Stimulated activated effector memory CD8-positive, alpha-beta T cell treated with anti-CD3 and anti-CD28 coated beads, Interleukin-12 subunit alpha, Interleukin-12 subunit beta, amount 100 ng/mL, for 72 hours (primary cell): ENCODE data around the gene KLHDC8A.

Source experiments
- ATAC-seq: fragments of 150-1000 bp; cut with Tn5 transposase; 2 replicates; pipeline ENCODE4 v1.10.0; 2021
- DNase-seq, 2 donors: peaks; one replicate each; pipeline ENCODE4 v3.0.0; 2021 to 2022; ENCODE audit warnings: low spot score in 2 of 2
- H3K27ac Mint-ChIP-seq: one replicate; pipeline ENCODE4 v1.8.0; 2022; ENCODE audit warnings: mild to moderate bottlenecking, mixed read lengths
- H3K36me3 Mint-ChIP-seq: one replicate; pipeline ENCODE4 v1.8.0; 2022; ENCODE audit warnings: mild to moderate bottlenecking, mixed read lengths
- H3K4me1 Mint-ChIP-seq: one replicate; pipeline ENCODE4 v1.8.0; 2022; ENCODE audit warnings: mixed read lengths
- H3K4me3 Mint-ChIP-seq: one replicate; pipeline ENCODE4 v1.8.0; 2022; ENCODE audit warnings: mild to moderate bottlenecking, mixed read lengths
- H3K9me3 Mint-ChIP-seq: one replicate; pipeline ENCODE4 v1.8.0; 2022; ENCODE audit warnings: mixed read lengths

KLHDC8A gene

GRCh38 chr1:205339717-205340116, 17.0 kb downstream of the KLHDC8A start:
- H3K4me3 Mint-ChIP-seq, result no peak overlapping the region
- no peak overlapping the region for H3K27ac Mint-ChIP-seq
- no peaks in the 10 kb centered on the region for H3K9me3 Mint-ChIP-seq
- DNase-seq (peak in 1 of 2 donors; percentile 70), ATAC-seq (peak; percentile 89)
- H3K36me3 Mint-ChIP-seq, result no peaks in the 10 kb centered on the region
- H3K4me1 Mint-ChIP-seq, result peaks cover 13% of the 10 kb centered on the region

DNA sequence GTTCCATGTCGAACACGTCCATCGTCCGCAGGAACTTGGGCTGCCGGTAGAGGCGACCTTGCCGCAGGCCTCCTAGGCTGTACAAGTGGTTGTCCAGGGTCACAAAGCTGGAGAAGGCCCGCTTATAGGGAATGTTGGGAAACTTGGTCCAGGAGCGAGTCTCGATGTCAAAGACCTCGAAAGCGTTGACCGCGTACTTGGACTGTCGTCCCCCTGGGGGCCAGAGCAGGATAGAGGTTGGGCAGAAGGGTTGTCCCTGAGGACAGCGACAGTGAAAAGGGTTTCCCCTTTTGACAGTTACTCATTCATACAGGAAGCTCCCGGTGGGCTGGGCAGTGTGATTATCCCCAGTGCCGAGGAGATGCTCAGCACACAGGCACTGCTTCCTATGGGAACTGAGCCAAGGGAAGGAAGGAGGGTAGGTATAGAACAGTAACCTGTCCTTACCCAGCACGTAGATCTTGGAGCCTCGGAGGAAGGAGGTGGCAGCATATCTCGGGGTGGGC, 17.5 kb downstream of the KLHDC8A start:
- Mint-ChIP-seq H3K4me1 (peaks cover 10% of the 10 kb centered on the region), H3K36me3 (no peaks in the 10 kb centered on the region), H3K9me3 (no peaks in the 10 kb centered on the region), H3K27ac (no peak overlapping the region), H3K4me3 (no peak overlapping the region)
- DNase-seq, result no peak
- peak; percentile 29 for ATAC-seq

DNA sequence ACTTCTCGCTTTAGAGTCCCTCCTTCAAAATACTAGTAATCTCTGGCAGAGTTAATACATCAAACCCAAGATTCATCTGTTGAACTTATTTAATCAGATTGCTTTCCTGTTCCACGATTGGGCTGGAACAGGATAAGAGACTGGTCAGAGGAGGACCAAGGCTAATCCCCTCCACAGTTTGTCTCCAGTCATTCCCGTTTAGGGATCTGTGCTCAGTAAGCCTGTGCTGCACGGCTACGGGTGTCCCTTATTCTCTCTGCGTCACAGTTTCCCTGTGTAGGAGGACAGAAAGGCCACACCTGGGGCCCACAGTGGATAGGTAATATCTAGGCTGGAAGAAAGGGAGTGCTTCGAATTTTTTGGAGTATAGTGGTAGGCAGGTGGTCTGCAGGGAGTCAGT, 18.7 kb downstream of the KLHDC8A start:
- H3K27ac Mint-ChIP-seq, result no peak overlapping the region
- H3K9me3 Mint-ChIP-seq, result no peaks in the 10 kb centered on the region
- DNase-seq (no peak), ATAC-seq (no peak)
- H3K36me3 Mint-ChIP-seq, result no peaks in the 10 kb centered on the region
- no peak overlapping the region for H3K4me3 Mint-ChIP-seq
- H3K4me1 Mint-ChIP-seq, result peaks cover 8% of the 10 kb centered on the region

DNA sequence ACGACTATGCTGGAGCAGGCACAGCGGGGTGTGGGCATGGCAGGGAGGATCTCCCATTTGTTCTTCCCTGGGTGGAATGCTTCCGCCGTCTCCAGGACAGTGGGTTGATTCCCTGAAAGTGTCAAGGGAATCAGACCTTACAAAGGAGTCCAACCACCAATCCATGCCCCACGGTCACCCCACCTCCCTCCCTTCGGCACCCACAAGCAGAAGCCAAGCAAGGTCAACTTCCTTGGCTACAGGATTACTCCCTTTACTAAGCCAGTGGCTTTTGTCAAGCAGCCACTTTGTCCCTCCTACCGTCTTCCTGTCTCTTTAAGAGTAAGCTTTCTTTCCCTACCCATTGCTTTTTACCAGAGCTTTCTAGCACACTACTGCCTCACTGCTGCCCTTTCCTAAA, 19.2 kb downstream of the KLHDC8A start:
- H3K4me3 Mint-ChIP-seq, result no peak overlapping the region
- H3K9me3 Mint-ChIP-seq, result no peaks in the 10 kb centered on the region
- H3K4me1 Mint-ChIP-seq, result peaks cover 8% of the 10 kb centered on the region
- H3K27ac Mint-ChIP-seq, result no peak overlapping the region
- H3K36me3 Mint-ChIP-seq, result no peaks in the 10 kb centered on the region
- ATAC-seq (no peak), DNase-seq (no peak)

- H3K4me1 Mint-ChIP-seq, result peaks cover 10% of the 10 kb centered on the region
- ATAC-seq (peak; percentile 69), DNase-seq (peak; percentile 75 to 87)
- H3K9me3 Mint-ChIP-seq, result no peaks in the 10 kb centered on the region
- no peak overlapping the region for H3K4me3 Mint-ChIP-seq
- no peaks in the 10 kb centered on the region for H3K36me3 Mint-ChIP-seq
- H3K27ac Mint-ChIP-seq, result no peak overlapping the region
Observed at GRCh38 chr1:205335692-205336091, 21.0 kb downstream of the KLHDC8A start.

- Mint-ChIP-seq H3K36me3 (no peaks in the 10 kb centered on the region), H3K27ac (no peak overlapping the region), H3K9me3 (no peaks in the 10 kb centered on the region), H3K4me1 (peaks cover 7% of the 10 kb centered on the region), H3K4me3 (no peak overlapping the region)
- ATAC-seq (no peak), DNase-seq (no peak)
Observed at GRCh38 chr1:205332015-205332791, 24.5 kb downstream of the KLHDC8A start.

DNA sequence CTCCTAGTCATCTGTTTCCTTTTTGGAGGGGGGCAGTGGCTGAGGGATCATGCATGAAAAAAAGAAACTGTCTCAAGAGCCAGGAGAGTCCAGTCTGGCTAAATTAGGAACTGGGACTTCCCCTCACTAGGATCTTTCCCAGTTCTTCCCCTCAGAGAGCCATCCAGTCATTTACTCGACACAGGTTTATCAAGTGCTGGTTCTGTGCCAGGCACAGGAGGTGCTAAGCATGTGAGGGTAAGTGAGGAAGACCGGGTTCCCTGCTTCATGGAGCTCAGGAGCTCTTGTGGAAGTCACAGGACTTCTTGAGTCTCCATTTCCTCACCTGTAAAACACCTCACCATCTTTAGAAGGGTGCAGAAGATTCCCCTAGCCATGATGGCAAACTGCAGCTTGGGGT, 26.6 kb downstream of the KLHDC8A start:
- Mint-ChIP-seq H3K4me3 (no peak overlapping the region), H3K36me3 (no peaks in the 10 kb centered on the region), H3K27ac (no peak overlapping the region), H3K4me1 (peaks cover 13% of the 10 kb centered on the region), H3K9me3 (no peaks in the 10 kb centered on the region)
- DNase-seq, result no peak
- no peak for ATAC-seq

GRCh38 chr1:205329719-205330118, 27.0 kb downstream of the KLHDC8A start:
- ATAC-seq (no peak), DNase-seq (no peak)
- no peak overlapping the region for H3K4me3 Mint-ChIP-seq
- peaks cover 17% of the 10 kb centered on the region for H3K4me1 Mint-ChIP-seq
- H3K36me3 Mint-ChIP-seq, result no peaks in the 10 kb centered on the region
- no peak overlapping the region for H3K27ac Mint-ChIP-seq
- no peaks in the 10 kb centered on the region for H3K9me3 Mint-ChIP-seq

GRCh38 chr1:205328476-205328875, 28.2 kb downstream of the KLHDC8A start:
- Mint-ChIP-seq H3K36me3 (no peaks in the 10 kb centered on the region), H3K4me1 (peaks cover 22% of the 10 kb centered on the region), H3K4me3 (no peak overlapping the region), H3K27ac (no peak overlapping the region), H3K9me3 (no peaks in the 10 kb centered on the region)
- DNase-seq (no peak), ATAC-seq (no peak)

DNA sequence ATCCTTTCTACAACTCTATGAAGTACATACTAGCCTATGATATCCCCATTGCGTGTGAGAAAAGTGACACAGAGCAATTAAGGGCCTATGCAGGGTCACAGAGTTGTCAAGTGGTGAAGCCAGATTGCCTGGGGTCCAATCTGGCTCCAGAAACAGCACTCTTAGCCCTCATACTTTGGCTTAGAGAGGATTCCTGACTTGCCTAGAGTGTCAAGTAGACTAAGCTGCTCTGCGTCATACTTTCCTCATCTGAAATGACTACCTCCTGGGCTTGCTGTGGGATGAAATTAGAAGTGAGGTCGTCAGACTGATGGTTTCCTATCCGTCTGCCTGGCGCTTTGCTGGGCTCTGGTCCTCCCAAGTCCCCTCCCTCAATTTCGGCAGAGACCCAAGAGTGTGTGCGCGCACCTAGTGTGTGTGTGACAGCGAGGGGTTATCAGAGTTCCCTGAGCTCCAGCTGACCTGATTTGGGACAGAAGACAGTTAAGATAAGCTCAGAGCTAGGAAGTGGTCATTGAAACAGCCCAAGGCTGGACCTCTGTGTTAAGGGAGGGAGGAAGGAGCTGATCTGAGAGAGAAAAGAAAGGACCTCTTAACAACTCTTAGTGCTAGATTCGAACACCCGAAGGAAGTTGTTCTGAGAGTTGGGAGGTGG, 29.8 kb downstream of the KLHDC8A start:
- H3K36me3 Mint-ChIP-seq, result no peaks in the 10 kb centered on the region
- H3K4me1 Mint-ChIP-seq, result peaks cover 26% of the 10 kb centered on the region
- H3K27ac Mint-ChIP-seq, result no peak overlapping the region
- no peak for DNase-seq
- ATAC-seq, result no peak
- H3K4me3 Mint-ChIP-seq, result no peak overlapping the region
- no peaks in the 10 kb centered on the region for H3K9me3 Mint-ChIP-seq

DNA sequence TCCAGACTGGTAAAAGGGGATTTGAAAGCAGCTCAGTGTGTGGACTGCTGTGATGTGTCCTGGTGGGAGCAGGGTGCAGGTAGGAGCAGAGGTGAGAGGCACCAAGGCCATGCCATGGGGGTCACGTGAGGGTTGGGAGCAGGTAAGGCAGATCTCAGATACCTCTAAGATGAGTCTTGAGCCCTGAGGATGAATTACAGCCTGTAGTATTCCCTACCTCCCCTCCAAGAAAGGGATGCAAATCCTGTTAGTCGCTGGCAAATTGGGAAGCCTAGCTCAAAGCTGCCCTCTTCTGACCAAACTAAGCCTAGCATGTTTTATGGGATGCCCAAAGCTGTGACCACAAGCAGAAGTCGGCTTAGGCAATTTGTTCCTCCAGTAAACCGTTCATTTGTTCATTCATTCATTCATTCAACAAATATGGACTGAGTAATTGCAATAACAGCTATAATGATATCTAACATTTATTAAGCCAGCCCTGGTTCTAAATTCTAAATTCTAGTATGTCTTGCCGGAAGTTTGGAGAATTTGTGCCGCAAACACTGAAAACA, 31.3 kb downstream of the KLHDC8A start:
- DNase-seq, result peak; percentile 58 to 73
- Mint-ChIP-seq H3K9me3 (no peaks in the 10 kb centered on the region), H3K4me1 (peaks cover 37% of the 10 kb centered on the region), H3K4me3 (no peak overlapping the region), H3K27ac (peak overlapping the region; percentile 30), H3K36me3 (no peaks in the 10 kb centered on the region)
- ATAC-seq, result no peak

DNA sequence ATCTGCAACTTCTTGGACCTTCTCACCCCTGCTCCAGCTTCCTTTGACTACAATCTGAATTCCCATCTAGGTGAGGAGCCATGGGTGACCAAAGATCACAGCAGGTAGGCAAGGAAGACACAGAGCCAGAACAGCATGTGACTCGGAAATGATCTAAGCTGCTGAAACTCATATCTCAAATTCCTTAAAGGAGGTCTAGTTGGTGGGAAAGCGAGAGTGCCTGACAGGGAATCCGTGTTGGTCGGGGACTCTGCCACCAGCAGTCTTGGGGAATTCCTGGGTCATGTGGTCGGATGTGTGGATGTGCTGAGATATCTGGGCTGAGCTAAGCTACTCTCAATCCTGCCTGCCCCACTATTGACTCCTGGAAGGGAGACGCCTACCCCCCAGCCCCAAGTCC, 31.9 kb downstream of the KLHDC8A start:
- ATAC-seq, result no peak
- no peak for DNase-seq
- H3K4me3 Mint-ChIP-seq, result no peak overlapping the region
- H3K27ac Mint-ChIP-seq, result peak overlapping the region; percentile 30
- peaks cover 41% of the 10 kb centered on the region for H3K4me1 Mint-ChIP-seq
- H3K36me3 Mint-ChIP-seq, result no peaks in the 10 kb centered on the region
- no peaks in the 10 kb centered on the region for H3K9me3 Mint-ChIP-seq

DNA sequence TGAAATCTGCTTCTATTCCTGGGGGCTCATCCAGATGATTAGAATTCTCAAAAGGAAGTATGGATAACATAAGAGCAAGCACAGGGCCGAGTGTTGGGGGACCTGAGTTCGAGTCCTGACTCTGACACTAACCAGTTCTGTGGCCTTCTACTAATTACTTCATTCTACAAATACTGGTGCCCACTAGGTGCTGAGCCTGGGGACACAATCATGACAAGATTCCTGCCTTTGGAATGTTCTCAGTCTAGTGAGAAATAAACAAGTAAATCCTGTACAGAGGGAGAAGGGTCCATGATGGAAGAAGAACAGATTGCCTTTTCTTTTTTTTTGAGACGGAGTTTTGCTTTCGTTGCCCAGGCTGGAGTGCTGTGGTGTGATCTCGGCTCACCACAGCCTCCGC, 32.9 kb downstream of the KLHDC8A start:
- Mint-ChIP-seq H3K27ac (no peak overlapping the region), H3K36me3 (no peaks in the 10 kb centered on the region), H3K4me1 (peaks cover 51% of the 10 kb centered on the region), H3K4me3 (no peak overlapping the region), H3K9me3 (no peaks in the 10 kb centered on the region)
- no peak for ATAC-seq
- DNase-seq, result no peak

GRCh38 chr1:205321959-205322283, 34.8 kb downstream of the KLHDC8A start:
- H3K4me3 Mint-ChIP-seq, result peak overlapping the region; percentile 97
- H3K36me3 Mint-ChIP-seq, result no peaks in the 10 kb centered on the region
- DNase-seq, result no peak
- H3K9me3 Mint-ChIP-seq, result no peaks in the 10 kb centered on the region
- ATAC-seq, result no peak
- H3K4me1 Mint-ChIP-seq, result peaks cover 70% of the 10 kb centered on the region
- H3K27ac Mint-ChIP-seq, result peak overlapping the region; percentile 91

DNA sequence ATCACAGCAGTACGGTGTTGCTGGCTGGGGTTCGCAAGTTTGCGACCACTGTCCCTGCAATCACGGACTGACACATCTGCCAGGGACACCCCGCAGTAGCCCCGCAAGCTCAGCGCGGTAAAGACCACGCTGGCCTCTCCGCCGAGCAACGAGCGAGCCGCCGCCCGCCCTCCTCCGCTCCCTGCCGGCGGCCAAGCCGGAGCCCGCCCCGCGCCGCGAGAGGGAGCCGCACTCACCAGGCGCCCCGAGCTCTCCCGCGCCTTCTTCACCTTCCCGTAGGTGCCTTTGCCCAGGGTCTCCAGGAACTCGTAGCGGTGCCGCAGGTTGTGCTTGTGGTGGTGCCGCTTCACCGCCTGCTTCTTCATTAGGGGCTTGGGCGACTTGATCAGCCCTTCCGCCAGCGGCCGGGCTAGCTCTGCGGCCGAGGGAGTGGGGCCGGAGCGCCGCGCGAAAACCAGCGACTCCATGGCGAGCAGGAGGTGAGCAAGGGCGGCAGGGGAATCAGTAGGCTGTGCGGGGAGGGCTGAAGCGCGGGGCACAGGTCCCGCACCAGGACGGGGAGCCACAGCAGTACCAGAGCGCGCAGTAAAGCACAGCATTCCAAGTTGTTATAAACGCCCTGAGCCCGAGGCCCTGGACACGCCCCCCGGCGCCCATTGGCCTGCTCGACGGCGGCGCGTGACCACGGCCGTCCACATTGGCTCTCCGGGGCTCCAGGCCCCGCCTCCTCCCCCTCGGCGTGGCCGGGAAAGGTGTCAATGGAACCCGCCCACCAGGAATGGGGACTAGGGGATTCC, 35.4 kb downstream of the KLHDC8A start, which contains the start of gene NUAK2:
NUAK2 (minus strand) TSS at position 584 of the 797 bp plus-strand sequence; CDS start at position 467, 117 bp downstream.
- H3K27ac Mint-ChIP-seq, result peak within 1 kb of the TSS; percentile 91
- DNase-seq (peak; percentile 62 to 88), ATAC-seq (peak; percentile 89)
- no peaks in the 10 kb centered on the region for H3K36me3 Mint-ChIP-seq
- H3K9me3 Mint-ChIP-seq, result no peaks in the 10 kb centered on the region
- peaks cover 76% of the 10 kb centered on the region for H3K4me1 Mint-ChIP-seq
- peak within 1 kb of the TSS; percentile 97 for H3K4me3 Mint-ChIP-seq
